Erythroblast (primary cell): ENCODE results near the gene LORICRIN.

ENCODE experiments used
- GATA1 ChIP-seq: IDR thresholded peaks from 2 replicates; pipeline ENCODE4 v1.6.1; 2011; ENCODE audit warnings: low read depth, mild to moderate bottlenecking, control low read depth, low read length, moderate library complexity
- POLR2A ChIP-seq: IDR thresholded peaks from 2 replicates; pipeline ENCODE4 v1.6.1; 2011; ENCODE audit warnings: mild to moderate bottlenecking, low read length

GRCh38 chr1:153232553-153232952 lies 26.9 kb upstream of the LORICRIN start:
- TF ChIP-seq POLR2A (no peak), GATA1 (no peak)
